ENCODE data around the gene DLGAP1. TPM values are rescaled to one million over a fixed set of nuclear protein-coding genes. Genes with fewer than 3 reads are reported as not detected.

DLGAP1 gene
- total and polyA plus RNA-seq, 2 experiments from 2014 or later, result 3.1 to 6.5 TPM

DNA sequence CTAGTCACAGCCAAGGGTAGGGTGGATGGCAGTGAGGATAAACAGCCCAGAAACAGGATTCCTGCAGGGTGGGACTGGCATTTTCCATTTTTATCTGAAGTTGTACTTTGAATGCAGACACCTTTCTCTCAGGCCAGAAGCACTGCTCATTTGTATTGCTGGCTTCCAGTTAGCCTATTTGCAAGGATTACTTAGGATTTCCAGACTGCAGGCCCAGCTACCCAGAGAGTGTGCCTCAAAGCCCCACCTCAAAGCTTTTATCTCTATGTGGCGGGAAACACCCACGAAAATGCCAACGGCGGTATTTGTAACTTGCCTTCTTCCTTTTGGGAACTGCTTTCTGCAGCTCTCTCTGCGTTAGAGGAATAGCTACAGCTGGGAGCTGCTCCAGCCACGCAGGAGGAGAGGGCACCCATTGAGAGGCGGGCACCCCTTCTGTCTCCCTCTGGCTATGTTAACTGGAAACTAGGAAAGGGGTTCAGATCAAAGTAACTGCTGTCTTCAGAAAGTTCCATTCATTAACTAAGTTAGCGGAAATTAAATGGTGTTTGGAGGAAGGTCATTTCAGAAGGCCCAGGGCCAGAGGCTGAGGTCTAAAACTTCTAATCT lies 860.2 kb downstream of the DLGAP1 start:
- Histone ChIP-seq H3K79me2 (peaks cover 20% of the 10 kb centered on the region), H4K20me1 (ENCODE audit: insufficient read depth, poor library complexity, severe bottlenecking) (no peaks in the 10 kb centered on the region), H3K9me2 (replicated peaks; ENCODE audit: insufficient read depth) (no peaks in the 10 kb centered on the region), H3K4me2 (peak overlapping the region; percentile 76), H3K36me3 (replicated peaks; ENCODE audit: insufficient read depth, low read depth) (no peaks in the 10 kb centered on the region), H2AFZ (peak overlapping the region; percentile 22), H3K4me3 (peak overlapping the region; percentile 27), H3K9me3 (ENCODE audit: low read depth) (no peaks in the 10 kb centered on the region), H3K4me1 (ENCODE audit: insufficient read depth) (peaks cover 41% of the 10 kb centered on the region), H3K27me3 (no peaks in the 10 kb centered on the region), H3K27ac (peak overlapping the region; percentile 98)
- TF ChIP-seq EZH2 (IDR thresholded peaks at IDR 0.05; ENCODE audit: borderline replicate concordance), result no peak
- TF ChIP-seq, protein P1, sequence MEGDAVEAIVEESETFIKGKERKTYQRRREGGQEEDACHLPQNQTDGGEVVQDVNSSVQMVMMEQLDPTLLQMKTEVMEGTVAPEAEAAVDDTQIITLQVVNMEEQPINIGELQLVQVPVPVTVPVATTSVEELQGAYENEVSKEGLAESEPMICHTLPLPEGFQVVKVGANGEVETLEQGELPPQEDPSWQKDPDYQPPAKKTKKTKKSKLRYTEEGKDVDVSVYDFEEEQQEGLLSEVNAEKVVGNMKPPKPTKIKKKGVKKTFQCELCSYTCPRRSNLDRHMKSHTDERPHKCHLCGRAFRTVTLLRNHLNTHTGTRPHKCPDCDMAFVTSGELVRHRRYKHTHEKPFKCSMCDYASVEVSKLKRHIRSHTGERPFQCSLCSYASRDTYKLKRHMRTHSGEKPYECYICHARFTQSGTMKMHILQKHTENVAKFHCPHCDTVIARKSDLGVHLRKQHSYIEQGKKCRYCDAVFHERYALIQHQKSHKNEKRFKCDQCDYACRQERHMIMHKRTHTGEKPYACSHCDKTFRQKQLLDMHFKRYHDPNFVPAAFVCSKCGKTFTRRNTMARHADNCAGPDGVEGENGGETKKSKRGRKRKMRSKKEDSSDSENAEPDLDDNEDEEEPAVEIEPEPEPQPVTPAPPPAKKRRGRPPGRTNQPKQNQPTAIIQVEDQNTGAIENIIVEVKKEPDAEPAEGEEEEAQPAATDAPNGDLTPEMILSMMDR (IDR thresholded peaks at IDR 0.05; ENCODE audit: poor library complexity), result no peak
- no peak for TF ChIP-seq EZH2phosphoT487 (IDR thresholded peaks at IDR 0.05; ENCODE audit: low read depth, severe bottlenecking, unreplicated experiment)
- WGBS (ENCODE audit: low lambda C conversion rate, missing lambda C conversion rate), result 30% methylated on average over 8 of the region's 8 CpGs
- DNase-seq (ENCODE audit: low spot score), result peak; percentile 46

DNA sequence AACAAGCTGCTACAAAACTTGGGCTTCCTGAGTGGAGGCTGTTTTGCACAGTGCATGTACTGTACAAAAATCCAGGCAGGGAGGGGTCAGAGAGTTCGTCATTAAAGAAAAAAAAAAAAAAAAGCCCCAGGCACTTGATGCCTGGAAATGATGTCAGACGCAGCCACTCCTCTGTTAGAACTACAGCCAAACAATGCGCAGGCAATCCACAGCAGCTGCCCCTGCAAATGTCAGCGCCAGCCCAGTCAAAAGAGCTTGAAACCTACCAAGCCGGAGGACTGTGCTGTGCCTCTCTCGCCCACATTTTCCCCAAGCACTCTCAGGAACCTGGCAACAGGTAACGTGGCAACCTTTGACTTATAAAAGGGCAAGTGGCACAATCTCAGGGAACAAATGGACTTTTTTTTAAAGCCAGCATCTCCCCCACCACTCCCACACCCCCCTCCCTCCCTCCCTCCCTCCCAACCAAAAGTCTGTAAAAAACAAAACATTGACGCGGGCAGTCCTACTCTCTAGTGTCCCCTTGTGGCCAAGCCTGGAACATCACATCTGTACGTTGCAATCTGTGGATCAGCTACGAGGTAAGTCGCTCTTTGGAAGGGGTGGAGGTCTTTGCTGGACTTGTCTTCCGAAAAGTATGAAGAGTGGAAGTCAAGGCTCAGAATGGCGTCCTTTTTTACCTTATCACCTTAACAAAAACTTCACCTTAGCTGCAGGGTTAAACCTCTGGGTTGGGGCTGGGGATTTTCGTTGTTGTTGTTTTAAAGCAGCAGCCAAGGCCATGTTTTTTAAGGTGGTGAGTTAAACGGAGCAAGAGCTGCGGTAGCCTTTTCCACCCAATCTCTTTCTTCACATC lies 861.0 kb downstream of the DLGAP1 start:
- no peaks in the 10 kb centered on the region for H3K9me2 ChIP-seq (replicated peaks; ENCODE audit: insufficient read depth)
- H3K36me3 ChIP-seq (replicated peaks; ENCODE audit: insufficient read depth, low read depth), result no peaks in the 10 kb centered on the region
- H3K79me2 ChIP-seq, result peaks cover 20% of the 10 kb centered on the region
- H3K4me3 ChIP-seq, result peak overlapping the region; percentile 27
- H3K9me3 ChIP-seq (ENCODE audit: low read depth), result no peaks in the 10 kb centered on the region
- peak overlapping the region; percentile 98 for H3K27ac ChIP-seq
- WGBS (ENCODE audit: low lambda C conversion rate, missing lambda C conversion rate), result 1% methylated on average over 17 of the region's 17 CpGs
- H3K4me2 ChIP-seq, result peak overlapping the region; percentile 76
- no peaks in the 10 kb centered on the region for H4K20me1 ChIP-seq (ENCODE audit: insufficient read depth, poor library complexity, severe bottlenecking)
- DNase-seq (ENCODE audit: low spot score), result peak; percentile 92
- TF ChIP-seq EZH2 (IDR thresholded peaks at IDR 0.05; ENCODE audit: borderline replicate concordance), result no peak
- TF ChIP-seq, protein P1 (IDR thresholded peaks at IDR 0.05; ENCODE audit: poor library complexity), result peak; percentile 84
- no peak for TF ChIP-seq EZH2phosphoT487 (IDR thresholded peaks at IDR 0.05; ENCODE audit: low read depth, severe bottlenecking, unreplicated experiment)
- H3K4me1 ChIP-seq (ENCODE audit: insufficient read depth), result peaks cover 41% of the 10 kb centered on the region
- H2AFZ ChIP-seq, result peak overlapping the region; percentile 22
- H3K27me3 ChIP-seq, result no peaks in the 10 kb centered on the region

DNA sequence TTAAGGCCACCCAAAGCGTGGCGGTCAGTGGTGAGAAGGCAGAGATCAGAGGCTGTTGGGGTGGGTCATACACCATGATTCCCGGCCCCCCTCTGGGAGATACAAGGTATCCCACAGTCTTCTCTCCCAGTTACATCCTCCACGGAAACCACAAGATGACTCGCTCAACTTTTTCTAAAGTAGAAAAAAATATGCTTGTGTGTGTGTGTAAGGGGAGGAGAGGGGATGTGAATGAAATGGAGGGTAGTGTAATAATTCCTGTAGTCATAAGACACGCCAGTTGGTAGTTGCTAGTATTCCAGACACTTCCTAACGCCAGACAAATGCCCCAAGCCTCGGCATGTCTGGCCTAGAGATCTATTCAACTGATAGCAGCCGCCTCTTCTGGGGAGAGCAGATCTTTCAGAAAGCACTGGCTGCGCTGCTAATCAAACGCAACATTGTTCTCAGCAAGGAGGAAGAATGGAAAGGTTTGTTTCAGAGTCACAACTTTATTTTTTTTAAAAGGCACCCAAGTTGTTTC lies 861.7 kb downstream of the DLGAP1 start:
- H4K20me1 ChIP-seq (ENCODE audit: insufficient read depth, poor library complexity, severe bottlenecking), result no peaks in the 10 kb centered on the region
- TF ChIP-seq EZH2phosphoT487 (IDR thresholded peaks at IDR 0.05; ENCODE audit: low read depth, severe bottlenecking, unreplicated experiment), result no peak
- no peak for TF ChIP-seq EZH2 (IDR thresholded peaks at IDR 0.05; ENCODE audit: borderline replicate concordance)
- TF ChIP-seq, protein P1 (IDR thresholded peaks at IDR 0.05; ENCODE audit: poor library complexity), result no peak
- H3K9me2 ChIP-seq (replicated peaks; ENCODE audit: insufficient read depth), result no peaks in the 10 kb centered on the region
- peaks cover 41% of the 10 kb centered on the region for H3K4me1 ChIP-seq (ENCODE audit: insufficient read depth)
- H3K27ac ChIP-seq, result peak overlapping the region; percentile 98
- peak overlapping the region; percentile 76 for H3K4me2 ChIP-seq
- H3K27me3 ChIP-seq, result no peaks in the 10 kb centered on the region
- peaks cover 20% of the 10 kb centered on the region for H3K79me2 ChIP-seq
- H3K9me3 ChIP-seq (ENCODE audit: low read depth), result no peaks in the 10 kb centered on the region
- WGBS (ENCODE audit: low lambda C conversion rate, missing lambda C conversion rate), result 11% methylated on average over 11 of the region's 11 CpGs
- no peaks in the 10 kb centered on the region for H3K36me3 ChIP-seq (replicated peaks; ENCODE audit: insufficient read depth, low read depth)
- H2AFZ ChIP-seq, result peak overlapping the region; percentile 1
- no peak overlapping the region for H3K4me3 ChIP-seq
- no peak for DNase-seq (ENCODE audit: low spot score)
